Endothelial cell of umbilical vein (primary cell): ENCODE data around the gene LHX3. TPM values are rescaled to one million over a fixed set of nuclear protein-coding genes. Genes with fewer than 3 reads are reported as not detected.

ENCODE experiments used
- BruUV-seq: library from RNA; stranded (reverse); fragments of 400-500 nt; replicated peaks from 2 replicates; lab custom pipeline; 2021; lab: Mats Ljungman, UMichigan
- CTCF ChIA-PET: fragments of 300-600, 350-600 bp; sonication (Branson Sonifier 250); formaldehyde crosslinking; loops from one replicate; lab custom pipeline; 2021; ENCODE audit warnings: antibody characterized with exemption, inconsistent platforms; lab: Charles Lee
- POLR2A ChIA-PET: fragments of 300-600, 350-600 bp; sonication (Branson Sonifier 250); formaldehyde crosslinking; loops from one replicate; lab custom pipeline; 2021; ENCODE audit warnings: antibody characterized with exemption, inconsistent platforms; lab: Charles Lee
- DNase-seq: peaks from one replicate; pipeline ENCODE4 v3.0.0-alpha.2; 2011; ENCODE audit warnings: low read depth, low spot score
- FAIRE-seq: peaks from 2 replicates; lab custom pipeline; 2011; peaks lifted over from hg19 to GRCh38; lab: Jason Lieb, UNC
- H2AFZ ChIP-seq: 2 replicates; pipeline ENCODE4 v1.6.0; 2012; ENCODE audit warnings: low read depth, low read length, control low read depth, inconsistent platforms
- H3K27ac ChIP-seq: 2 replicates; pipeline ENCODE4 v1.5.1; 2011; ENCODE audit warnings: low read depth, mild to moderate bottlenecking, control low read depth, low read length, moderate library complexity; ENCODE audit not compliant: insufficient read depth
- H3K27me3 ChIP-seq, 2 experiments: 2 replicates each; pipeline versions ENCODE4 v1.6.0 to v1.6.1; 2011; ENCODE audit warnings: low read length in 2 of 2, mixed read lengths in 1 of 2; ENCODE audit not compliant: control insufficient read depth in 2 of 2, insufficient read depth in 2 of 2
- H3K36me3 ChIP-seq, 2 experiments: 2 replicates in 1 of 2; 3 replicates in 1 of 2; pipeline ENCODE4 v1.5.1; 2011; ENCODE audit warnings: low read length in 2 of 2, mild to moderate bottlenecking in 1 of 2, moderate library complexity in 1 of 2; ENCODE audit not compliant: control insufficient read depth in 2 of 2, insufficient read depth in 2 of 2; ENCODE audit errors: extremely low read depth in 1 of 2
- H3K4me1 ChIP-seq: 3 replicates; pipeline ENCODE4 v1.5.1; 2011; ENCODE audit warnings: mild to moderate bottlenecking, low read length; ENCODE audit not compliant: control insufficient read depth, insufficient read depth; ENCODE audit errors: extremely low read depth
- H3K4me2 ChIP-seq: 2 replicates; pipeline ENCODE4 v1.6.1; 2011; ENCODE audit warnings: low read length, control low read depth, mixed read lengths; ENCODE audit not compliant: insufficient read depth
- H3K4me3 ChIP-seq, 3 experiments: fragments of 200-600 bp in 1 of 3; sonication (generic), shearing (Covaris generic) in 1 of 3; replicated peaks in 1 of 3; 2 replicates each; pipeline ENCODE4 v1.5.1; 2011 to 2016; ENCODE audit warnings: control low read depth in 3 of 3, low read length in 3 of 3, mild to moderate bottlenecking in 2 of 3, inconsistent platforms in 1 of 3, low read depth in 1 of 3, moderate library complexity in 1 of 3; ENCODE audit not compliant: insufficient read depth in 1 of 3
- H3K79me2 ChIP-seq: 2 replicates; pipeline ENCODE4 v1.6.0; 2012; ENCODE audit warnings: low read length, inconsistent platforms; ENCODE audit not compliant: control insufficient read depth, insufficient read depth
- H3K9ac ChIP-seq: replicated peaks from 2 replicates; pipeline ENCODE3; 2011; ENCODE audit warnings: low read length, control low read depth; ENCODE audit not compliant: insufficient read depth; ENCODE audit errors: extremely low read depth
- H3K9me1 ChIP-seq: replicated peaks from 3 replicates; pipeline ENCODE4 v1.6.0; 2011; ENCODE audit warnings: mild to moderate bottlenecking, low read length; ENCODE audit not compliant: control insufficient read depth, insufficient read depth; ENCODE audit errors: extremely low read depth
- H3K9me3 ChIP-seq: replicated peaks from 2 replicates; pipeline ENCODE4 v1.5.1; 2012; ENCODE audit warnings: low read length, inconsistent platforms; ENCODE audit not compliant: control insufficient read depth, insufficient read depth
- H4K20me1 ChIP-seq: replicated peaks from 2 replicates; pipeline ENCODE3; 2011; ENCODE audit warnings: mild to moderate bottlenecking, low read length; ENCODE audit not compliant: control insufficient read depth, insufficient read depth; ENCODE audit errors: extremely low read depth
- EZH2 ChIP-seq: IDR thresholded peaks from 2 replicates; pipeline ENCODE4 v1.6.1; 2012; ENCODE audit warnings: borderline replicate concordance, low read depth, mild to moderate bottlenecking, moderate library complexity, low read length, inconsistent platforms; ENCODE audit not compliant: severe bottlenecking
- FOS ChIP-seq: IDR thresholded peaks from 2 replicates; pipeline ENCODE4 v1.6.1; 2011; ENCODE audit warnings: mild to moderate bottlenecking, low read length, moderate library complexity, borderline replicate concordance; ENCODE audit not compliant: insufficient read depth
- GATA2 ChIP-seq: IDR thresholded peaks from 2 replicates; pipeline ENCODE4 v1.7.0; 2011; ENCODE audit warnings: low read depth, mild to moderate bottlenecking, moderate library complexity, mixed read lengths, low read length; ENCODE audit not compliant: insufficient read length, insufficient read depth
- JUN ChIP-seq: IDR thresholded peaks from 2 replicates; pipeline ENCODE4 v1.6.1; 2011; ENCODE audit warnings: borderline replicate concordance, low read depth; ENCODE audit not compliant: insufficient read length, insufficient read depth
- MAX ChIP-seq: IDR thresholded peaks from 2 replicates; pipeline ENCODE4 v1.6.1; 2011; ENCODE audit not compliant: insufficient read depth, insufficient read length
- MYC ChIP-seq: IDR thresholded peaks from one replicate; pipeline ENCODE4 v1.6.1; 2011; ENCODE audit warnings: mild to moderate bottlenecking, low read depth, low read length
- POLR2A ChIP-seq: IDR thresholded peaks from 2 replicates; pipeline ENCODE4 v1.6.1; 2012; ENCODE audit warnings: low read depth, mild to moderate bottlenecking, control low read depth, low read length
- POLR2AphosphoS5 ChIP-seq: IDR thresholded peaks from 2 replicates; pipeline ENCODE4 v1.6.1; 2012; ENCODE audit warnings: low read depth, mild to moderate bottlenecking, control low read depth, low read length, moderate library complexity; ENCODE audit not compliant: insufficient read depth
- dilution Hi-C: fragments of 300-500 bp; cut with MboI; formaldehyde crosslinking; loops from one replicate; pipeline ENCODE4 v1.15.0; 2019; ENCODE audit warnings: low sequenced_read_pairs; ENCODE audit not compliant: extremely low pct_ligation_motif_present
- intact Hi-C: fragments of 100-400 bp; cut with micrococcal nuclease; formaldehyde crosslinking; loops from one replicate; pipeline ENCODE4 v1.10.0; 2022
- polyA plus RNA-seq, 4 experiments: library from polyadenylated mRNA; depleted of rRNA in 3 of 4; stranded (reverse) in 3 of 4; unstranded in 1 of 4; fragments of >200 nt; gene quantifications; 2 replicates each; pipeline versions ENCODE4 v1.2.1 to v1.2.3, GENCODE V29; 2011 to 2012; ENCODE audit warnings: missing spikeins in 1 of 4
- total RNA-seq: library from RNA; stranded (reverse); gene quantifications from 2 replicates; pipeline ENCODE4 v1.2.3, GENCODE V29; 2021
- TF ChIP-seq, protein P1 (sequence below), 2 donors: IDR thresholded peaks; 1 replicate in 1 of 2; 2 replicates in 1 of 2; pipeline ENCODE4 v1.5.1; 2011; ENCODE audit warnings: low read length in 2 of 2, mild to moderate bottlenecking in 2 of 2, moderate library complexity in 2 of 2, control low read depth in 1 of 2, inconsistent platforms in 1 of 2, low read depth in 1 of 2; ENCODE audit not compliant: insufficient read depth in 1 of 2; ENCODE audit errors: extremely low read depth in 1 of 2

The LHX3 gene
- total and polyA plus RNA-seq, 2 donors (not counting 3 experiments of a cell fraction or from before 2014, with no cell fraction given), result not detected

DNA sequence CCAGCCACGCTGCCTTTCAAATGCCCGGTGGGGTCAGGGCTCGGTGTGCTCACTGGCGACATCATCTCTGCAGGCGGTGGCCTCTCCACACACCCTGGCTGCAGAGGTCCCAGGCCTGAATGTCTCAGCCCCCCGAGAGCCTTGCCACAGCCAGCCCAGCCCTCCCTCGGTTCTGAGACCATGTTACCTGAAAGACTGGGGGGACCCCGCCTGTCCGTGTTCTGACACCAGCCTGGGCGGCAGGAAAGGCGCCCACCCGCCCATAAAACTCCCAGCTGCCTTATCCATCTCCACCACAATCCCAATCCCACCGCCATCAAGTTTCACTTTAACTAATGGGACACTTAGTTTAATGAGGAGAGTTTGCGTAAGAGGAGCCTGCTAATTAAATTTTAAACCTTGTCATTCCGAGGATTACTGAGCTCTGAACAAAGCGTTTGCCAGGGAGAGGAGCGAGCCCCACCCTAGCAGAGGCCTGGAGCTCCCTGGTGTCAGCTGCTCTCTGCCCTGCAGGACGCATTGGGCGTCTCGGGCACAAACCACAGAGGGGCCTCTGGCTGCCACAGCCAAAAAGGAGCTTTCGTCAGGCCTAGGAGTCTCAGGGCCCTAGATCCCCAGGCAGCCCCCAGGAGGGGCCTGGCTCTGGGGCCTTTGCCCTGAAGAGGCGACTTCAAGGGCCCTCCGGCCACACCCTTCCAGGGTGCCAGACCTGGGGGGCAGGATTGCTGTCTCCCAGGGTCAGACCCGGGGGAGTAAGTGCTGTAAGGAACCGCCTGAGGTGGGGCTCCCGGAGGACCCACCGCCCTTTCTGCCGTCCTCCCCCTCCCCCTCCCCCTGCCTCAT is 15.3 kb downstream of the LHX3 start:
- ChIA-PET POLR2A (no interaction called here), CTCF (interaction anchor here (1.0 to 1.6 kb wide), 3 partner anchors 9 to 32 kb away, joined by 3 to 6 read pairs (median 4); no protein-coding TSS in a partner anchor)
- Histone ChIP-seq H3K4me2 (no peak overlapping the region), H3K27ac (no peak overlapping the region), H3K79me2 (no peaks in the 10 kb centered on the region), H3K9ac (no peak overlapping the region), H3K9me3 (no peaks in the 10 kb centered on the region), H2AFZ (no peak overlapping the region), H4K20me1 (no peaks in the 10 kb centered on the region), H3K36me3 (no peaks in the 10 kb centered on the region), H3K4me1 (no peaks in the 10 kb centered on the region), H3K27me3 (peaks cover 27 to 47% of the 10 kb centered on the region in 2 experiments), H3K4me3 (no peak overlapping the region), H3K9me1 (no peaks in the 10 kb centered on the region)
- intact Hi-C loops (no loop called here), dilution Hi-C loops (no loop called here)
- no peak for TF ChIP-seq GATA2
- TF ChIP-seq FOS, result no peak
- TF ChIP-seq, protein P1, sequence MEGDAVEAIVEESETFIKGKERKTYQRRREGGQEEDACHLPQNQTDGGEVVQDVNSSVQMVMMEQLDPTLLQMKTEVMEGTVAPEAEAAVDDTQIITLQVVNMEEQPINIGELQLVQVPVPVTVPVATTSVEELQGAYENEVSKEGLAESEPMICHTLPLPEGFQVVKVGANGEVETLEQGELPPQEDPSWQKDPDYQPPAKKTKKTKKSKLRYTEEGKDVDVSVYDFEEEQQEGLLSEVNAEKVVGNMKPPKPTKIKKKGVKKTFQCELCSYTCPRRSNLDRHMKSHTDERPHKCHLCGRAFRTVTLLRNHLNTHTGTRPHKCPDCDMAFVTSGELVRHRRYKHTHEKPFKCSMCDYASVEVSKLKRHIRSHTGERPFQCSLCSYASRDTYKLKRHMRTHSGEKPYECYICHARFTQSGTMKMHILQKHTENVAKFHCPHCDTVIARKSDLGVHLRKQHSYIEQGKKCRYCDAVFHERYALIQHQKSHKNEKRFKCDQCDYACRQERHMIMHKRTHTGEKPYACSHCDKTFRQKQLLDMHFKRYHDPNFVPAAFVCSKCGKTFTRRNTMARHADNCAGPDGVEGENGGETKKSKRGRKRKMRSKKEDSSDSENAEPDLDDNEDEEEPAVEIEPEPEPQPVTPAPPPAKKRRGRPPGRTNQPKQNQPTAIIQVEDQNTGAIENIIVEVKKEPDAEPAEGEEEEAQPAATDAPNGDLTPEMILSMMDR (IDR thresholded peaks at IDR 0.05; ENCODE audit: extremely low read depth in 1 of 2, insufficient read depth in 1 of 2, low read depth in 1 of 2, low read length in 2 of 2), result no peak
- TF ChIP-seq MYC, result no peak
- no peak for TF ChIP-seq POLR2AphosphoS5
- no peak for TF ChIP-seq MAX
- no peak for TF ChIP-seq EZH2
- TF ChIP-seq JUN, result no peak
- no peak for TF ChIP-seq POLR2A
- FAIRE-seq, result no peak
- no peak for DNase-seq
- BruUV-seq, result no TSS peak
